IPS DF 4.7 (cell line): ENCODE data around the gene TLN1.

Experiments used
- DNase-seq: peaks from one replicate; pipeline ENCODE4 v3.0.0-alpha.2; 2013; ENCODE audit warnings: low spot score; ENCODE audit errors: extremely low read depth

The TLN1 gene

GRCh38 chr9:35729101-35729500, 2.9 kb downstream of the TLN1 start:
- no peak for DNase-seq

GRCh38 chr9:35728041-35728971, 3.7 kb downstream of the TLN1 start:
- DNase-seq: no peak

- DNase-seq: no peak
Measured at GRCh38 chr9:35727676-35728040, 4.3 kb downstream of the TLN1 start.

GRCh38 chr9:35726931-35727330, 5.1 kb downstream of the TLN1 start:
- no peak for DNase-seq

- DNase-seq: no peak
Measured at GRCh38 chr9:35725362-35725761, 6.6 kb downstream of the TLN1 start.

- no peak for DNase-seq
Measured at GRCh38 chr9:35723908-35724307, 8.1 kb downstream of the TLN1 start.

GRCh38 chr9:35723426-35723825, 8.6 kb downstream of the TLN1 start:
- DNase-seq: no peak

- no peak for DNase-seq
Measured at GRCh38 chr9:35719546-35719945, 12.4 kb downstream of the TLN1 start.

GRCh38 chr9:35718721-35719511, 13.1 kb downstream of the TLN1 start:
- DNase-seq: no peak

- no peak for DNase-seq
Measured at GRCh38 chr9:35717132-35717870, 14.7 kb downstream of the TLN1 start.

GRCh38 chr9:35716230-35716629, 15.8 kb downstream of the TLN1 start:
- DNase-seq: no peak

GRCh38 chr9:35714579-35715252, 17.3 kb downstream of the TLN1 start:
- DNase-seq: no peak

- DNase-seq: no peak
Measured at GRCh38 chr9:35714123-35714522, 17.9 kb downstream of the TLN1 start.

GRCh38 chr9:35713578-35713977, 18.4 kb downstream of the TLN1 start:
- no peak for DNase-seq

GRCh38 chr9:35712762-35713400, 19.1 kb downstream of the TLN1 start:
- no peak for DNase-seq

GRCh38 chr9:35711501-35712428, 20.2 kb downstream of the TLN1 start:
- no peak for DNase-seq

- no peak for DNase-seq
Measured at GRCh38 chr9:35710818-35711500, 21.0 kb downstream of the TLN1 start.

GRCh38 chr9:35708146-35708545, 23.8 kb downstream of the TLN1 start:
- DNase-seq: no peak

- no peak for DNase-seq
Measured at GRCh38 chr9:35706951-35707350, 25.0 kb downstream of the TLN1 start.
